ENCODE measurements around the gene CCDC170.

DNA sequence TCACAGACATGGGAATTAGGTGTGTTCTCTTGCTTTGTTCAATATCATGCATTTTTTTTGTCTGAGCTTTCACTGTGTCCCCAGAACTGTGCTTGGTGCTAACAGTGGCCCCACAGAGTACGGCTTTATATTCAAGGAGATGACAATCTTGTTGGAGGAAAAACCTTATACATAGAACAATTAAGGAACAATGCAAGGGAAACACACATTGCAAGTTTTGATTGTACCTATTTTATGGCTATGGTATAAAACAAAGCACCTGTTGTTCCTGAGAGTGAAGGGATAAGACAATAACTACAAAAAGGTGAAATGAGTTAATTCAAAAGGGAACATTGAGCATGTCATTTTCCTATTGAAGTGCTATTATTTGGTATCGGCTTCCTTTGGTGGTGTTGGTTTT lies 169.7 kb downstream of the CCDC170 start:
- no peak for TF ChIP-seq CTCF (conservative IDR thresholded peaks at IDR 0.05; ENCODE audit: low read length)
- no peak for TF ChIP-seq EZH2phosphoT487 (IDR thresholded peaks at IDR 0.05; ENCODE audit: borderline replicate concordance)

Measured in Loucy (cell line).